Caco-2 (cell line): ENCODE results near the gene CFAP20. TPM values are rescaled to one million over a fixed set of nuclear protein-coding genes. Genes with fewer than 3 reads are reported as not detected.

Experiments
- BruUV-seq: library from RNA; stranded (reverse); fragments of 400-500 nt; replicated peaks from 2 replicates; lab custom pipeline; 2021; lab: Mats Ljungman, UMichigan
- CTCF ChIA-PET: fragments of 300-600 bp; sonication (Branson Sonifier 250); formaldehyde crosslinking; loops from one replicate; lab custom pipeline; 2022; ENCODE audit warnings: antibody characterized with exemption; lab: Charles Lee
- POLR2A ChIA-PET: fragments of 300-600 bp; sonication (Branson Sonifier 250); formaldehyde crosslinking; loops from one replicate; lab custom pipeline; 2022; ENCODE audit warnings: antibody characterized with exemption; lab: Charles Lee
- DNase-seq, 2 experiments: peaks; one replicate each; pipeline versions ENCODE4 v3.0.0 to v3.0.0-alpha.2; 2020 to 2022
- H3K27me3 ChIP-seq: replicated peaks from 2 replicates; pipeline ENCODE4 v1.6.0; 2011; ENCODE audit warnings: low read length; ENCODE audit not compliant: control insufficient read depth, insufficient read depth
- H3K36me3 ChIP-seq: 2 replicates; pipeline ENCODE4 v1.5.1; 2011; ENCODE audit warnings: low read length; ENCODE audit not compliant: control insufficient read depth, insufficient read depth
- H3K4me1 ChIP-seq: fragments of 250-450 bp; sonication (Bioruptor Pico); 2 replicates; pipeline ENCODE4 v1.5.1; 2020; ENCODE audit warnings: mild to moderate bottlenecking
- H3K4me3 ChIP-seq: 2 replicates; pipeline ENCODE4 v1.5.1; 2011; ENCODE audit warnings: low read depth, mild to moderate bottlenecking, control low read depth, low read length
- H3K9me3 ChIP-seq: fragments of 250-450 bp; sonication (Bioruptor Pico); 2 replicates; pipeline ENCODE4 v1.5.1; 2020; ENCODE audit warnings: mild to moderate bottlenecking, moderate library complexity
- H3K27ac Mint-ChIP-seq: one replicate; pipeline ENCODE4 v1.8.0; 2022; ENCODE audit warnings: mixed read lengths; ENCODE audit not compliant: unreplicated experiment
- H3K27me3 Mint-ChIP-seq: one replicate; pipeline ENCODE4 v1.8.0; 2022; ENCODE audit warnings: mixed read lengths; ENCODE audit not compliant: insufficient read depth, unreplicated experiment
- H3K36me3 Mint-ChIP-seq: one replicate; pipeline ENCODE4 v1.8.0; 2022; ENCODE audit warnings: mild to moderate bottlenecking, mixed read lengths; ENCODE audit not compliant: insufficient read depth, unreplicated experiment
- H3K4me1 Mint-ChIP-seq: one replicate; pipeline ENCODE4 v1.8.0; 2022; ENCODE audit warnings: low read depth, mixed read lengths; ENCODE audit not compliant: unreplicated experiment
- H3K4me3 Mint-ChIP-seq: one replicate; pipeline ENCODE4 v1.8.0; 2022; ENCODE audit warnings: mild to moderate bottlenecking, moderate library complexity, mixed read lengths; ENCODE audit not compliant: unreplicated experiment
- H3K9me3 Mint-ChIP-seq: one replicate; pipeline ENCODE4 v1.8.0; 2022; ENCODE audit warnings: mixed read lengths; ENCODE audit not compliant: unreplicated experiment
- intact Hi-C: fragments of 100-400 bp; cut with micrococcal nuclease; formaldehyde crosslinking; loops from one replicate; pipeline ENCODE4 v1.10.0; 2022; ENCODE audit not compliant: unreplicated experiment
- total RNA-seq: library from RNA; stranded (reverse); gene quantifications from 2 replicates; pipeline ENCODE4 v1.2.3, GENCODE V29; 2022
- TF ChIP-seq, protein P1 (sequence below), 2 experiments: fragments of 200-600 bp in 1 of 2; IDR thresholded peaks; 1 replicate in 1 of 2; 2 replicates in 1 of 2; pipeline versions ENCODE4 v1.5.1 to v1.8.0; 2011 to 2022; ENCODE audit warnings: antibody characterized with exemption in 1 of 2, control low read depth in 1 of 2, inconsistent platforms in 1 of 2, low read depth in 1 of 2, low read length in 1 of 2, mild to moderate bottlenecking in 1 of 2, moderate library complexity in 1 of 2; ENCODE audit not compliant: insufficient read depth in 1 of 2, severe bottlenecking in 1 of 2, unreplicated experiment in 1 of 2

CFAP20 gene
- total RNA-seq, 1 experiment from 2014 or later, result 73.2 TPM

DNA sequence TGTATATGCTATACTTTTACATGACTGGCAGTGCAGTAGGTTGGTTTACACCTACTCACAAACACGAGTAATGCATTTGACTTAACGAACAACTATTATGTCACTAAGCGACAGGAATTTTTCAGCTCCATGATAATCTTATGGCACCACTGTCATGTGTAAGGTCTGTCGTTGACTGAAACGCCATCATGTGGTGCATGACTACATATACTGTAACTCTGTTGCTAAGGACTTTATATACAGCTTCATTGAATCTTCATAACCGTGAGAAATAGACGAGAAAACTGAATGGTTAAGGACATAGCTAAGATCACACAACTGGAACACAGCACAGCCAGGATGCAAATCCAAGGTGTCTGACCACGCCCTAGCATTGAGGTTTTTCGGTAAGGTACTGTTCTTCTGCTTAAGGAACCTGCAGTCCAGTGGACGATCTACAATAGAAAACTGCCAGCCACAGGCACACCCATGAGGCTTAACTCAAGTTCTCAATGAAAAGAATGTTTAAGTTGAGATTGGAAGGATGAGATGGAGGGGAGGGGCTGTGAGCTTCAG lies 3.3 kb downstream of the CFAP20 start:
- ChIA-PET POLR2A (interaction anchor here (0.5 kb wide), 1 partner anchor 101 kb away, joined by 3 read pairs; no protein-coding TSS in a partner anchor), CTCF (no interaction called here)
- no TSS peak for BruUV-seq
- Histone ChIP-seq H3K9me3 (no peaks in the 10 kb centered on the region), H3K4me1 (peaks cover 42% of the 10 kb centered on the region), H3K36me3 (no peaks in the 10 kb centered on the region; the same call in 1 of the 2 replicates), H3K4me3 (no peak overlapping the region), H3K27me3 (no peaks in the 10 kb centered on the region)
- Mint-ChIP-seq H3K36me3 (peaks cover 23% of the 10 kb centered on the region), H3K9me3 (no peaks in the 10 kb centered on the region), H3K27me3 (no peaks in the 10 kb centered on the region), H3K4me3 (no peak overlapping the region), H3K4me1 (peaks cover 40% of the 10 kb centered on the region), H3K27ac (no peak overlapping the region)
- no peak for DNase-seq
- intact Hi-C loops, result loop anchor here (5.0 kb wide), 2 partner anchors 229 to 329 kb away; no protein-coding TSS in a partner anchor
- TF ChIP-seq, protein P1, sequence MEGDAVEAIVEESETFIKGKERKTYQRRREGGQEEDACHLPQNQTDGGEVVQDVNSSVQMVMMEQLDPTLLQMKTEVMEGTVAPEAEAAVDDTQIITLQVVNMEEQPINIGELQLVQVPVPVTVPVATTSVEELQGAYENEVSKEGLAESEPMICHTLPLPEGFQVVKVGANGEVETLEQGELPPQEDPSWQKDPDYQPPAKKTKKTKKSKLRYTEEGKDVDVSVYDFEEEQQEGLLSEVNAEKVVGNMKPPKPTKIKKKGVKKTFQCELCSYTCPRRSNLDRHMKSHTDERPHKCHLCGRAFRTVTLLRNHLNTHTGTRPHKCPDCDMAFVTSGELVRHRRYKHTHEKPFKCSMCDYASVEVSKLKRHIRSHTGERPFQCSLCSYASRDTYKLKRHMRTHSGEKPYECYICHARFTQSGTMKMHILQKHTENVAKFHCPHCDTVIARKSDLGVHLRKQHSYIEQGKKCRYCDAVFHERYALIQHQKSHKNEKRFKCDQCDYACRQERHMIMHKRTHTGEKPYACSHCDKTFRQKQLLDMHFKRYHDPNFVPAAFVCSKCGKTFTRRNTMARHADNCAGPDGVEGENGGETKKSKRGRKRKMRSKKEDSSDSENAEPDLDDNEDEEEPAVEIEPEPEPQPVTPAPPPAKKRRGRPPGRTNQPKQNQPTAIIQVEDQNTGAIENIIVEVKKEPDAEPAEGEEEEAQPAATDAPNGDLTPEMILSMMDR (IDR thresholded peaks at IDR 0.05; ENCODE audit: insufficient read depth in 1 of 2, low read depth in 1 of 2, low read length in 1 of 2, severe bottlenecking in 1 of 2, unreplicated experiment in 1 of 2), result no peak

DNA sequence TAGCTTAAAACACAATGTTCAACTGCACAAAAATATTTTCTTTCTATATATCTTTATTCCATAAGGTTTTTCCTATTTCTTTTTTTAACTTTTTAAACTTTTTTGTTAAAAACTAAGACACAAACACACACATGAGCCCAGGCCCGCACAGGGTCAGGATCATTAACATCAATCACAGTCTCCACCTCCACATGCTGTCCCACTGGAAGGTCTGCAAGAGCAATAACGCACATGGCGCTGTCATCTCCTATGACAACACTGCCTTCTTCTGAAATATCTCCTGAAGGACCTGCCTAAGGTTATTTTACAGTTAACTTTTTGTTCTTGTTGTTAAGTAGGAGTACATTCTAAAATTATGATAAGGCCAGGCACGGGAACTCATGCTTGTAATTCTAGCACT lies 4.1 kb downstream of the CFAP20 start:
- TF ChIP-seq, protein P1 (IDR thresholded peaks at IDR 0.05; ENCODE audit: insufficient read depth in 1 of 2, low read depth in 1 of 2, low read length in 1 of 2, severe bottlenecking in 1 of 2, unreplicated experiment in 1 of 2), result no peak
- ChIA-PET POLR2A (no interaction called here), CTCF (no interaction called here)
- BruUV-seq, result no TSS peak
- no peak overlapping the region for H3K4me3 Mint-ChIP-seq
- peaks cover 49% of the 10 kb centered on the region for H3K4me1 Mint-ChIP-seq
- Histone ChIP-seq H3K36me3 (no peaks in the 10 kb centered on the region; the same call in 1 of the 2 replicates), H3K9me3 (no peaks in the 10 kb centered on the region), H3K27me3 (no peaks in the 10 kb centered on the region), H3K4me1 (peaks cover 50% of the 10 kb centered on the region), H3K4me3 (no peak overlapping the region)
- no peak for DNase-seq
- H3K27me3 Mint-ChIP-seq, result no peaks in the 10 kb centered on the region
- H3K27ac Mint-ChIP-seq, result no peak overlapping the region
- intact Hi-C loops, result loop anchor here (5.0 kb wide), 2 partner anchors 228 to 328 kb away; no protein-coding TSS in a partner anchor
- peaks cover 23% of the 10 kb centered on the region for H3K36me3 Mint-ChIP-seq
- no peaks in the 10 kb centered on the region for H3K9me3 Mint-ChIP-seq

DNA sequence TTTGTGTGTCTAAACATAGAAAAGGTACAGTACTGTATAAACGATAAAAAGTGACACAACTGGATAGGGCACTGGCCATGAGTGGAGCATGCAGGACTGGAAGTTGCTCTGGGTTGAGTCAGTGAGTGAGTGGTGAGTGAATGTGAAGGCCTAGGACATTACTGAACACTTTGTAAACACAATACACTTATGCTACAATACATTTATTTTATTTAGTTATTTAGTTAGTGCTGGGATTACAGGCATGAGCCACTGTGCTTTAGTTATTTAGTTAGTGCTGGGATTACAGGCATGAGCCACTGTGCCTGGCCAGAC lies 4.6 kb downstream of the CFAP20 start:
- H3K9me3 ChIP-seq, result no peaks in the 10 kb centered on the region
- H3K4me3 ChIP-seq, result no peak overlapping the region
- Mint-ChIP-seq H3K4me3 (no peak overlapping the region), H3K27me3 (no peaks in the 10 kb centered on the region), H3K4me1 (peaks cover 53% of the 10 kb centered on the region), H3K27ac (no peak overlapping the region), H3K36me3 (peaks cover 22% of the 10 kb centered on the region), H3K9me3 (no peaks in the 10 kb centered on the region)
- ChIA-PET CTCF (no interaction called here), POLR2A (no interaction called here)
- DNase-seq, result no peak
- TF ChIP-seq, protein P1 (IDR thresholded peaks at IDR 0.05; ENCODE audit: insufficient read depth in 1 of 2, low read depth in 1 of 2, low read length in 1 of 2, severe bottlenecking in 1 of 2, unreplicated experiment in 1 of 2), result no peak
- intact Hi-C loops, result no loop called here
- peaks cover 51% of the 10 kb centered on the region for H3K4me1 ChIP-seq
- BruUV-seq, result no TSS peak
- H3K27me3 ChIP-seq, result no peaks in the 10 kb centered on the region
- no peaks in the 10 kb centered on the region; the same call in 1 of the 2 replicates for H3K36me3 ChIP-seq
